ENCODE results near the gene GRIN3B.

GRIN3B gene

GRCh38 chr19:998064-998463 lies 2.2 kb upstream of the GRIN3B start (continued):
- no peak for TF ChIP-seq ZBTB10 (tag by site-specific recombination; IDR thresholded peaks at IDR 0.05)
- no peak for TF ChIP-seq ZNF2 (tag by site-specific recombination; IDR thresholded peaks at IDR 0.05)
- no peak for TF ChIP-seq ZBTB8A (tag by site-specific recombination; IDR thresholded peaks at IDR 0.05)
- TF ChIP-seq ZBTB48 (tag by site-specific recombination; IDR thresholded peaks at IDR 0.05) = 0 out of 2 replicates have a peak, but pooled peaks have one; percentile 47
- TF ChIP-seq REPIN1 (tag by site-specific recombination; IDR thresholded peaks at IDR 0.05; ENCODE audit: low read depth) = no peak
- no peak for TF ChIP-seq ZNF776 (tag by site-specific recombination; IDR thresholded peaks at IDR 0.05; ENCODE audit: borderline replicate concordance)
- no peak for TF ChIP-seq ZNF23 (tag by site-specific recombination; IDR thresholded peaks at IDR 0.05; ENCODE audit: borderline replicate concordance)
- no peak for TF ChIP-seq SP3 (tag by site-specific recombination; IDR thresholded peaks at IDR 0.05)
- no peak for TF ChIP-seq KLF17 (tag by site-specific recombination; IDR thresholded peaks at IDR 0.05)
- no peak for TF ChIP-seq ZNF629 (tag by site-specific recombination; IDR thresholded peaks at IDR 0.05)
- no peak for TF ChIP-seq ZNF701 (tag by site-specific recombination; IDR thresholded peaks at IDR 0.05)
- no peak for TF ChIP-seq ZNF354C (tag by site-specific recombination; IDR thresholded peaks at IDR 0.05; ENCODE audit: borderline replicate concordance, low read depth)

GRCh38 chr19:999379-999719 lies 870 bp upstream of the GRIN3B start:
- TF ChIP-seq ZNF473 (tag by site-specific recombination; IDR thresholded peaks at IDR 0.05) = 0 out of 2 replicates have a peak, but pooled peaks have one; percentile 47
- peak; percentile 100 for TF ChIP-seq ZFP3 (tag by site-specific recombination; IDR thresholded peaks at IDR 0.05; ENCODE audit: low read depth)
- no peak for TF ChIP-seq ZNF433 (tag by site-specific recombination; IDR thresholded peaks at IDR 0.05; ENCODE audit: low read depth)
- Histone ChIP-seq H3K4me1 (ENCODE audit: control insufficient read depth, insufficient read depth, low read length) (peaks cover 7% of the 10 kb centered on the region), H3K9me3 (ENCODE audit: control insufficient read depth, insufficient read depth, low read depth, low read length) (no peaks in the 10 kb centered on the region), H3K27ac (ENCODE audit: extremely low read depth, low read depth, low read length) (no peak overlapping the region), H3K4me3 (ENCODE audit: low read depth, low read length) (no peak overlapping the region), H3K36me3 (ENCODE audit: control insufficient read depth in 2 of 2, insufficient read depth in 1 of 2, low read length in 2 of 2) (peaks cover 0 to 3% of the 10 kb centered on the region in 2 experiments; a peak in 1 of 3 replicates)
- CTCF ChIA-PET = interaction anchor here (1.1 to 2.7 kb wide), 2 partner anchors 76 to 196 kb away, joined by 3 to 13 read pairs; no protein-coding TSS in a partner anchor
- POLR2A ChIA-PET = interaction anchor here (0.6 to 0.8 kb wide), 2 partner anchors 16 to 234 kb away, joined by 3 read pairs; no protein-coding TSS in a partner anchor

GRCh38 chr19:1000591-1001537 lies 645 bp downstream of the GRIN3B start:
- Histone ChIP-seq H3K4me3 (ENCODE audit: low read depth, low read length) (no peak overlapping the region; the same call in 1 of the 2 replicates), H3K4me1 (ENCODE audit: control insufficient read depth, insufficient read depth, low read length) (peaks cover 6% of the 10 kb centered on the region), H3K36me3 (ENCODE audit: control insufficient read depth in 2 of 2, insufficient read depth in 1 of 2, low read length in 2 of 2) (no peaks in the 10 kb centered on the region), H3K27ac (ENCODE audit: extremely low read depth, low read depth, low read length) (no peak overlapping the region), H3K9me3 (ENCODE audit: control insufficient read depth, insufficient read depth, low read depth, low read length) (no peaks in the 10 kb centered on the region)
- ChIA-PET POLR2A (interaction anchor here (0.6 to 1.1 kb wide), 2 partner anchors 252 to 268 kb away, joined by 3 to 4 read pairs; partner anchors contain the start of gene CIRBP), CTCF (interaction anchor here (0.5 to 1.4 kb wide), 11 partner anchors 13 to 490 kb away, joined by 3 to 4 read pairs (median 3); no protein-coding TSS in a partner anchor)
- peak; percentile 97 for TF ChIP-seq ZBTB48 (tag by site-specific recombination; IDR thresholded peaks at IDR 0.05)
- peak; percentile 80 for TF ChIP-seq ZBTB20 (tag by site-specific recombination; IDR thresholded peaks at IDR 0.05)
- no peak for TF ChIP-seq ZNF670 (tag by site-specific recombination; IDR thresholded peaks at IDR 0.05; ENCODE audit: low read depth)
- no peak for TF ChIP-seq MYNN (tag by site-specific recombination; IDR thresholded peaks at IDR 0.05; ENCODE audit: borderline replicate concordance)
- TF ChIP-seq ZNF600 (tag by site-specific recombination; IDR thresholded peaks at IDR 0.05) = peak; percentile 48; the same call in 1 of the 2 replicates
- no peak for TF ChIP-seq ZNF214 (tag by site-specific recombination; IDR thresholded peaks at IDR 0.05; ENCODE audit: borderline replicate concordance)
- TF ChIP-seq ZNF366 (tag by site-specific recombination; conservative IDR thresholded peaks at IDR 0.05) = peak; percentile 72
- no peak for TF ChIP-seq ZIC2 (tag by site-specific recombination; IDR thresholded peaks at IDR 0.05)
- TF ChIP-seq ZNF248 (tag by site-specific recombination; IDR thresholded peaks at IDR 0.05) = 0 out of 2 replicates have a peak, but pooled peaks have one; percentile 29
- no peak for TF ChIP-seq ZNF626 (tag by site-specific recombination; IDR thresholded peaks at IDR 0.05)
- TF ChIP-seq ZNF114 (tag by site-specific recombination; IDR thresholded peaks at IDR 0.05) = no peak
- TF ChIP-seq ZBTB6 (tag by site-specific recombination; IDR thresholded peaks at IDR 0.05) = peak; percentile 78; the same call in 1 of the 2 replicates
- peak; percentile 62; the same call in 1 of the 2 replicates for TF ChIP-seq ZBTB17 (tag by site-specific recombination; IDR thresholded peaks at IDR 0.05)
- no peak for TF ChIP-seq ZNF830 (tag by site-specific recombination; IDR thresholded peaks at IDR 0.05; ENCODE audit: low read depth)
- TF ChIP-seq ZNF37A (tag by site-specific recombination; IDR thresholded peaks at IDR 0.05) = no peak
